Prostate gland (tissue), 2 donors: ENCODE measurements around the gene DKK1. TPM values are rescaled to one million over a fixed set of nuclear protein-coding genes. Genes with fewer than 3 reads are reported as not detected.

ENCODE experiments used
- DNase-seq: peaks from one replicate; pipeline ENCODE4 v3.0.0-alpha.2; 2019; ENCODE audit warnings: low spot score
- H3K27ac ChIP-seq, 2 donors: fragments of 200-600 bp; sonication (generic); 2 replicates each; pipeline ENCODE4 v1.5.1; 2017 to 2019
- H3K27me3 ChIP-seq: fragments of 200-600 bp; sonication (generic); replicated peaks from 2 replicates; pipeline ENCODE4 v1.5.1; 2019; ENCODE audit not compliant: insufficient read depth
- H3K36me3 ChIP-seq, 2 donors: fragments of 200-600 bp; sonication (generic); 1 replicate in 1 of 2; 2 replicates in 1 of 2; pipeline versions ENCODE4 v1.5.1 to v1.8.1; 2017 to 2019
- H3K4me1 ChIP-seq: fragments of 200-600 bp; sonication (generic); replicated peaks from 2 replicates; pipeline ENCODE4 v1.5.1; 2019
- H3K4me3 ChIP-seq, 2 donors: fragments of 200-600 bp; sonication (generic); 2 replicates each; pipeline ENCODE4 v1.5.1; 2017 to 2019
- H3K9me3 ChIP-seq: fragments of 200-600 bp; sonication (generic); 2 replicates; pipeline ENCODE4 v1.5.1; 2017
- CTCF ChIP-seq, 4 experiments: fragments of 200-600 bp in 2 of 4; fragments of 450-650 bp in 2 of 4; sonication (generic) in 2 of 4; IDR thresholded peaks; 1 replicate in 3 of 4; 2 replicates in 1 of 4; pipeline ENCODE4 v1.5.1; 2016 to 2019; ENCODE audit warnings: antibody characterized with exemption in 4 of 4, mild to moderate bottlenecking in 2 of 4, moderate library complexity in 2 of 4
- POLR2A ChIP-seq: fragments of 450-650 bp; IDR thresholded peaks from one replicate; pipeline ENCODE4 v1.6.1; 2016; ENCODE audit warnings: antibody characterized with exemption, mild to moderate bottlenecking
- POLR2AphosphoS5 ChIP-seq: sonication (generic); formaldehyde crosslinking; IDR thresholded peaks from one replicate; pipeline ENCODE4 v1.6.1; 2017; ENCODE audit warnings: antibody characterized with exemption
- WGBS: methylation state at CpG from one replicate; pipeline ENCODE4 v1.1.5; 2018; 5-methylcytosine and 5-hydroxymethylcytosine counted together
- intact Hi-C: fragments of 100-400 bp; cut with DNase I; formaldehyde crosslinking; loops from one replicate; pipeline ENCODE4 v1.14.2; 2022
- total RNA-seq, 2 donors: library from RNA; depleted of rRNA; stranded (reverse); fragments of >200 nt; gene quantifications; one replicate each; pipeline ENCODE4 v1.1.0, GENCODE V29; 2016

DKK1 gene
- total RNA-seq, 2 donors from 2014 or later, result 6.5 to 10.2 TPM

DNA sequence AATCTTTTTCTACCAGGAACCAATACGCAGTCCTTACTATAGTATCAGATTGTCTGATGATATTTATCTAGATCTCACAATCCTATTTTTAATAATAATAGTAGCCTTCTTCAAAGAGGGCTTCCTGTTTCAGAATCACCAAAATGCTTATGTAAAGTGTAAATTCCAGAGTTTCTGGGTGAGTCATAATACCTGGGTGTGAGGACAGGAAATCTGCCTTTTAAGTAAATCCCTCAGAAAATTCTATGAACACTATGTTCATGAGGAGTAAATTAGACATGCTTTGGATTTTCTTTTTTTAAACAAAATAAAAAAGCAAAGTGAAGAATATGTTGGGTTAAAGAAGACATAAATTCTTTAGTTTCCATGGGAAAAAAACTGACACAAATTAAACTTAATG, 20.5 kb downstream of the DKK1 start:
- intact Hi-C loops, result no loop called here
- WGBS, result 83% methylated on average over 1 of the region's 1 CpG
- TF ChIP-seq POLR2A, result no peak
- no peak for TF ChIP-seq POLR2AphosphoS5
- TF ChIP-seq CTCF (IDR thresholded peaks at IDR 0.05), result no peak

DNA sequence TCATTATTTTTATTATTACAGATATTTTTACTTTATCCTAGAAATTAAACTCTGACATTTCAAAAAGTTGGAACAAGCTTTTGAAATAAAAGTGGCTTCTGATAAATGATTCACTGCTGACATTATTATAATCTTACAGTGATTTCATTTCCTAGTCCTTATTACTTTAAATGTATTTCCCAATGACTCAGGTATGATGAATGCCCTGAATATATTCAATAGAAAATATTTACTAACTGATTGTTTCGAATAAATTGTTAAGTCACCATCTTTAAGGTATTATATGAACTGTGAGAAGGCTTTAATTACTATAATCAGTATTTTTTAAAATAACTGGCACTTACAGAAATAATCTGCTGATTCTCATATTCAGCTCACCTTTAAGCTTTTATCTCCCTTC, 21.6 kb downstream of the DKK1 start:
- DNase-seq, result no peak
- Histone ChIP-seq H3K9me3 (no peaks in the 10 kb centered on the region), H3K27ac (no peak overlapping the region), H3K4me1 (no peaks in the 10 kb centered on the region), H3K36me3 (no peaks in the 10 kb centered on the region), H3K4me3 (no peak overlapping the region), H3K27me3 (no peaks in the 10 kb centered on the region)
- WGBS, result 82% methylated on average over 1 of the region's 1 CpG
- intact Hi-C loops, result no loop called here
- TF ChIP-seq POLR2A, result no peak
- TF ChIP-seq POLR2AphosphoS5, result no peak
- no peak for TF ChIP-seq CTCF (IDR thresholded peaks at IDR 0.05)

More for the DNA sequence above, 20.5 kb downstream of the DKK1 start:
- Histone ChIP-seq H3K4me1 (no peaks in the 10 kb centered on the region), H3K4me3 (no peak overlapping the region), H3K9me3 (no peaks in the 10 kb centered on the region), H3K36me3 (no peaks in the 10 kb centered on the region), H3K27ac (no peak overlapping the region), H3K27me3 (no peaks in the 10 kb centered on the region)
- no peak for DNase-seq

DNA sequence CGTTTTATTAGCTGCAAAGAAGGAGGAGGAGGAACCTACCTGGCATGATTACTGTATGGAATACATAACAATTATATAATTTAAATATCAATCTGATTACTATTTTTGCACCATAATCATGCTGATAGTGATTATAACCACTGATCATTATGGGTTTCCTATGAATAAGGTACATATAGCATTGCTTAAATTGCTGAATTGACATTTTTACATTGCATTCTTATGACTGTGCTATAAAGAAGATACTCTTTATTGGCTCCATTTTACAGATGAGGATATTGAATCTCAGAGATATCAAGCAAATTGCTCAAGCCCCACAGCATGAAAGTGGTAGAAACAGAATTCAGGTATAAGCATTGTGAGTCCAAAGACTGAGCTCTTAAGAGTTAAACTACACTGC, 23.1 kb downstream of the DKK1 start:
- H3K27me3 ChIP-seq, result no peaks in the 10 kb centered on the region
- no peak overlapping the region for H3K4me3 ChIP-seq
- no peak for TF ChIP-seq POLR2AphosphoS5
- no peak for TF ChIP-seq CTCF (IDR thresholded peaks at IDR 0.05)
- WGBS, result 79% methylated on average over 1 of the region's 1 CpG
- H3K9me3 ChIP-seq, result no peaks in the 10 kb centered on the region
- no peak overlapping the region for H3K27ac ChIP-seq
- H3K36me3 ChIP-seq, result no peaks in the 10 kb centered on the region
- intact Hi-C loops, result no loop called here
- DNase-seq, result no peak
- H3K4me1 ChIP-seq, result no peaks in the 10 kb centered on the region

GRCh38 chr10:52343439-52343838, 29.4 kb downstream of the DKK1 start:
- intact Hi-C loops, result no loop called here
- no peak for DNase-seq
- 76% methylated on average over 4 of the region's 4 CpGs for WGBS

GRCh38 chr10:52346394-52347326, 32.6 kb downstream of the DKK1 start:
- intact Hi-C loops, result no loop called here
- no peaks in the 10 kb centered on the region for H3K9me3 ChIP-seq
- 95% methylated on average over 25 of the region's 27 CpGs for WGBS
- no peaks in the 10 kb centered on the region for H3K27me3 ChIP-seq
- no peak for TF ChIP-seq POLR2A
- no peak for TF ChIP-seq POLR2AphosphoS5
- no peak for TF ChIP-seq CTCF (IDR thresholded peaks at IDR 0.05)
- H3K4me1 ChIP-seq, result no peaks in the 10 kb centered on the region
- DNase-seq, result no peak
- no peak overlapping the region for H3K4me3 ChIP-seq
- no peaks in the 10 kb centered on the region for H3K36me3 ChIP-seq
- H3K27ac ChIP-seq, result no peak overlapping the region

More at GRCh38 chr10:52343439-52343838, 29.4 kb downstream of the DKK1 start:
- Histone ChIP-seq H3K4me3 (no peak overlapping the region), H3K9me3 (no peaks in the 10 kb centered on the region), H3K27me3 (no peaks in the 10 kb centered on the region), H3K36me3 (no peaks in the 10 kb centered on the region), H3K4me1 (no peaks in the 10 kb centered on the region), H3K27ac (no peak overlapping the region)
- no peak for TF ChIP-seq POLR2A
